ENCODE results near the gene PARP14.
"Not testable (repeated sequence)": the region's sequence is repeated elsewhere in the genome, so short reads cannot be mapped to it uniquely, and the experiment has no call there.

The PARP14 gene

DNA sequence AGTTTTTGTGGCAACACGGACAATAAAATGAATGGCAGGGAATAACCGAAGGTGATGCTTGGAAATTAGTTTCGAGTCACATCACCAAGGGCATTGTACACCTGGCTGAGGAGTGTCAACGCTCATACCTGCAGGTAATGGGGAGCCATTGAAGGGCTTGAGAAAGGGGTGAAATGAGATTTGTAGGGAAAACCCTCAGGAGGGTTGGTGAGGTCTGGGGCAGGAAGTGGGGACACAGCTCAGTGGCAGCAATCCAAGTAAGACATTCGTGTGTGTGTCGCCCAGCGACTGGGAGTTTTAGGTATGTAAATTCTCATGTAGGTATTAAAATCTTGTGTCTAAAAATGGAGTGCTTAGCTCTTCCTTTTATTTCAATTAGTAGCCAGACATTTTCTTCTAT lies 14.3 kb downstream of the PARP14 start:
- FAIRE-seq (peak; percentile 95), DNase-seq (ENCODE audit: insufficient read length) (no peak)
- TF ChIP-seq POLR2A (IDR thresholded peaks at IDR 0.05; ENCODE audit: low read depth, low read length) (peak; percentile 56), TAF1 (IDR thresholded peaks at IDR 0.05; ENCODE audit: borderline replicate concordance, low read depth, low read length) (no peak), POLR2AphosphoS5 (IDR thresholded peaks at IDR 0.05; ENCODE audit: low read depth, low read length) (peak; percentile 84)

DNA sequence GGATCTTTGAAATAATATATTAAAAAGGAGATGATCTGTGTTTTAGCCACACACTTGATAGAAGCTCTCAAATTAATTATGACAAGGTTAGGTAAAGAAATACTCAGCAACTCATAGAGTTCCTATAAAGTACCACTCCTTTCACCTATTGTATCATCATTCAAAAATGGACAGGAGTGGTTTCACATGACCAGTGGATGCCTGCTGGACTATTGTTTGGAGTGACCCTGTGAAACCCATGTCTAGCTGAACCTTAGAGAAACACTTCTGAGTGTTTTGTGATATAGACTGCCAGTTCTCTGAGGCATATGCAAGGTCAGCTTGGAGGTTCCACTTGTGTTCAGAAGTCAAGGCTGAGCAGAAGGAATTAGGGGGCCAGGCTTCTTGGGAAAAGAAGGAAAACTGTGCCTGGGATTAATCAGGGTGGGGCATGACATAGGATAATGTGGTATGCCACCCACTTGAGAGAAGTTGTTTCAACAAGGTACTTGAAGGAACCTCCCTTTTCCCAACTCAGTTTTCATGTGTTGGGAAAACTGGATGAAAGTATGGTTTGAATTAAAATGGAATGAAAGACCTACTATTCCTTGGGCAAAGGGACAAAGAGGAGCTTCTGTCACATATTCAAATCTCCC lies 15.4 kb downstream of the PARP14 start:
- no peak for DNase-seq (ENCODE audit: insufficient read length)
- no peak for TF ChIP-seq POLR2AphosphoS5 (IDR thresholded peaks at IDR 0.05; ENCODE audit: low read depth, low read length)
- TF ChIP-seq POLR2A (IDR thresholded peaks at IDR 0.05; ENCODE audit: low read depth, low read length), result peak; percentile 27; the same call in 1 of the 2 replicates
- peak; percentile 66 for FAIRE-seq

DNA sequence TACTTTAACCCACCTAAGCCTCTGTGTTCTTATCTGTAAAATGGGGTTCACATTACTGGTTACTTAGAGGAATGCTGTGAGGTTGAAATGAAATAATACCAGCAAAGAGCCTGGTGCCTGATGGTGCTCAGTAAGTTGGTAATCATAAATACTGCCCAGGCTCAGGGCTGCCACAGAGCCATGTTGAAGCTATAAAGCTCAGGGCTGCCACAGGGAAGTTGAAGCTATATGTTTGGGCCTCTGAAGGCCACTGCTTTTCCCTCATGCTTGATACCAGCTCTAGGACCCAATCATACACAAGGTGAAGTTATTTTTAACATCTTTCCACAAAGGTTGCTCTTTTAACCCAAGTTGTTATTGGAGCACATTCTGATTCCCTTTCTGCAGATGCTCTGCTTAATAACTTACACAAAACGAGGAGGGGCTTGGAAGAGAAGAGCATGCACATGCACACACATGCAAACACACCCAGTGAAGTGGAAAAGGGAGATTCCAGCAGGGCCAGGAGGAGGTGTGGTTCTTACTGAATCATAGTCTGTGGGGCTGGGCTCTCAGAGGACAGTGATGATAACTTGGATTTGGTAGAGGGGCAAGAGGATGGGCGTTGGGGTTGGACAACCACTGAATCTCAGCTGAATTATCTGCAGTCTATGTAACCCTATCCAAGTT lies 17.4 kb downstream of the PARP14 start:
- FAIRE-seq (peak; percentile 98), DNase-seq (ENCODE audit: insufficient read length) (no peak)
- TF ChIP-seq TAF1 (IDR thresholded peaks at IDR 0.05; ENCODE audit: borderline replicate concordance, low read depth, low read length), result no peak

DNA sequence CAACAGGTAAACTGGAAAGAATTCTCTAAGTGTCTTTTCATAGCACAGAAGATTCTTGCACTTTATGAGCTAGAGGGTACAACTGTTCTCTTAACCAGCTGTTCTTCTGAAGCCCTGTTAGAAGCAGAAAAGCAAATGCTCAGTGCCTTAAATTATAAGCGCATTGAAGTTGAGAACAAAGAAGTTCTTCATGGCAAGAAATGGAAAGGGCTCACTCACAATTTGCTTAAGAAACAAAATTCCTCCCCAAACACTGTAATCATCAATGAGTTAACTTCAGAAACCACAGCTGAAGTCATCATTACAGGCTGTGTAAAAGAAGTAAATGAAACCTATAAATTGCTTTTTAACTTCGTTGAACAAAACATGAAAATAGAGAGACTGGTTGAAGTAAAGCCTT lies 19.6 kb downstream of the PARP14 start:
- no peak for FAIRE-seq
- no peak for TF ChIP-seq POLR2AphosphoS5 (IDR thresholded peaks at IDR 0.05; ENCODE audit: low read depth, low read length)
- TF ChIP-seq POLR2A (IDR thresholded peaks at IDR 0.05; ENCODE audit: low read depth, low read length), result no peak
- no peak for TF ChIP-seq TAF1 (IDR thresholded peaks at IDR 0.05; ENCODE audit: borderline replicate concordance, low read depth, low read length)
- DNase-seq (ENCODE audit: insufficient read length), result no peak

DNA sequence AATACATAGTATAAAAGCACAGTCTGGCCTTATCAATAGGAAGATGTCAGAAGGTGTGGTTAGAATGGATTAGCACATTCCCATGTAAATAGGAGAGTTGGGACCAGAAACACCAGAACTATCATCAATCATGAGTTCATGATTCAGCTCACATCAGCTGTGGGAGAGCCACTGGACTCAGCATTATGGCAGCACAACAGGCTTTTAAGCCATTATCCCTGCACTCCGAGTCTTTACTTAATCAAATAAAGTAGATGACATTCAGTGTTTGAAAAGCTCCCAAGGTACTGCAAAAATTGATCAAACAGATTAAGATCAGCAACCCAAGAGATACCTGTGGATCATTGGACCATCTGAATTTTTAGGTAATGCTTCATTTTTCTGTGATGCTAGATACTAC lies 24.7 kb downstream of the PARP14 start:
- TF ChIP-seq POLR2AphosphoS5 (IDR thresholded peaks at IDR 0.05; ENCODE audit: low read depth, low read length), result 0 out of 2 replicates have a peak, but pooled peaks have one; percentile 27
- no peak for TF ChIP-seq TAF1 (IDR thresholded peaks at IDR 0.05; ENCODE audit: borderline replicate concordance, low read depth, low read length)
- 0 out of 2 replicates have a peak, but pooled peaks have one; percentile 17 for TF ChIP-seq POLR2A (IDR thresholded peaks at IDR 0.05; ENCODE audit: low read depth, low read length)
- no peak for FAIRE-seq

DNA sequence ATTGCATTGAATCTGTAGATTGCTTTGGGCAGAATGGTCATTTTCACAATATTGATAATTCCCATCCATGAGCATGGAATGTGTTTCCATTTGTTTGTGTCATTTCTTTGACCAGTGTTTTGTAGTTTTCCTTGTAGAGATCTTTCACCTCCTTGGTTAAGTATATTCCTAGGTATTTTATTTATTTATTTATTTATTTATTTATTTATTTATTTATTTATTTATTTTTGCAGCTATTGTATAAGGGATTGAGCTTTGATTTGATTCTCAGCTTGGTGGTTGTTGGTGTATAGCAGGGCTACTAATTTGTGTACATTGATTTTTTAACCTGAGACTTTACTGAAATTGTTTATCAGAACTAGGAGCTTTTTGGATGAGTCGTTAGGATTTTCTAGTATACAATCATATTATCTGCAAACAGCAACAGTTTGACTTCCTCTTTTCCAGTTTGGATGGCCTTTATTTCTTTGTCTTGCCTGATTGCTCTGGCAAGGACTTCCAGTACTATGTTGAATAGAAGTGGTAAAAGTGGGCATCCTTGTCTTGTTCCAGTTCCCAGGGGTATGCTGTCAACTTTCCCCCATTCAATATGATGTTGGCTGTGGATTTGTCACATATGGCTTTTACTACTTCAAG lies 30.1 kb downstream of the PARP14 start:
- FAIRE-seq; DNase-seq (ENCODE audit: insufficient read length): not testable (repeated sequence)

More for the DNA sequence above, 24.7 kb downstream of the PARP14 start:
- DNase-seq (ENCODE audit: insufficient read length), result no peak

DNA sequence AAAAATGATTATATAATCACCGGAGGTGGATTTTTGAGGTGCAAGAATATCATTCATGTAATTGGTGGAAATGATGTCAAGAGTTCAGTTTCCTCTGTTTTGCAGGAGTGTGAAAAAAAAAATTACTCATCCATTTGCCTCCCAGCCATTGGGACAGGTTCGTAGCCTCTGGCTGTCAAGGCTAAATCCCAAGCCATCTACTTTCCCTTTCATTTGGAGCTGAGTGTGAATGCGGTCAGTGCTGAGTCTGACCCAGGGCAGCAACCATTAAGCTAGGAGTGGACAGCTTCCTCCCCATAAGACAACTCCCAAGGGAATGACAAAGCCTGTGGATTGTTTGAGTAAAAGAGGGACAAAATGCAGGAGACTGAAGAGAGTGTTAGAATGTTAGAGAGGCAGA lies 33.6 kb downstream of the PARP14 start:
- FAIRE-seq, result no peak
- DNase-seq (ENCODE audit: insufficient read length), result no peak
- TF ChIP-seq POLR2A (IDR thresholded peaks at IDR 0.05; ENCODE audit: low read depth, low read length), result no peak

DNA sequence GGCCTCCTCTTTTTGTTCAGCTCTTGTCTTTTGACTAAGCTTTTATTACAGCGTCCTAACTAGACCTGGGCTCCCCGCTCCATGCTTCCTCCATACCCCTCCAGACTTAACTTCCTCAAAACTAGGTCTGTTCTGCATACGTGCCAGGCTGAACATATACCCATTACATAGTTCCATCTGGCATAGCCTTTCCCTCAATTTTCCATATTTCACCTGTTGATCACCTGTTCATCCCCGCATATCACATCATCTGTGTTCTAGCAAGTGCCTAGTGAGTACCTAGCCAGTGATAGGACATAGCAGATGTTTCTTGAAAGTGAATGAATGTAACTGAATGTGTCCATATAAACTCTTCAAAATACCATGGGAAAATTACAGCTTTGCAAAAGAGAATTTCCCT lies 36.0 kb downstream of the PARP14 start:
- no peak for TF ChIP-seq POLR2AphosphoS5 (IDR thresholded peaks at IDR 0.05; ENCODE audit: low read depth, low read length)
- no peak for FAIRE-seq
- no peak for DNase-seq (ENCODE audit: insufficient read length)

DNA sequence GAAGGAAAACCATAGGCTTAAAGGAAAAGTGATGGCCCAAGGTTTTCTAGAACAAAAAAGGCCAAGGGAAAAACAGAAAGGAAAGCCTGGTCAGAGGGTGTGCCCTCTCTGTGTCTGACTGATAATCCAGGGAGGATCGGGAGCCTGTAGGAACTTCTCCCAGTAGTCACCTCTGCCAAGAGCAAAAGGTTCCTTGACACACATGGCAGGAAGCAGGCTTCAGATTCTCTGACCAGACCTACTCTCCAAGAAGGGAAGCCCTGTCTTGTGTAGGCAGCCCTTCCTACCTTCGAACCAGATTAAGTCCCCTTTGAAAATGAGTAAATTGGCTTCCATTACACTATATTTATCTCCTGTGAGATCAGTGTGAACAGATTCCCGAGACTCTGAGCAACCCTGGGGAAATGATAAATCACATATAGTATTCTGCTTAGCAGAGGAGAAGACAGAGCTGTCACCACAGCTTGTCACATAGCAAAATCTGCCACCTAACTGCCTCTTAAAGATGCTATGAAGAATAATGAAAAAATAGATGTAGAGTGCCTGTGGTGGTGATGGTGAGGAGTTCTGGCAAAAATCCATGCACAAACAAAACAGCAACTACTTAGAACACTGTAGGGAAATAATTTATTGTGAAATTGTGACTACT lies 38.8 kb downstream of the PARP14 start:
- TF ChIP-seq POLR2AphosphoS5 (IDR thresholded peaks at IDR 0.05; ENCODE audit: low read depth, low read length) (no peak), POLR2A (IDR thresholded peaks at IDR 0.05; ENCODE audit: low read depth, low read length) (no peak), TAF1 (IDR thresholded peaks at IDR 0.05; ENCODE audit: borderline replicate concordance, low read depth, low read length) (no peak)
- no peak for DNase-seq (ENCODE audit: insufficient read length)
- FAIRE-seq, result no peak

DNA sequence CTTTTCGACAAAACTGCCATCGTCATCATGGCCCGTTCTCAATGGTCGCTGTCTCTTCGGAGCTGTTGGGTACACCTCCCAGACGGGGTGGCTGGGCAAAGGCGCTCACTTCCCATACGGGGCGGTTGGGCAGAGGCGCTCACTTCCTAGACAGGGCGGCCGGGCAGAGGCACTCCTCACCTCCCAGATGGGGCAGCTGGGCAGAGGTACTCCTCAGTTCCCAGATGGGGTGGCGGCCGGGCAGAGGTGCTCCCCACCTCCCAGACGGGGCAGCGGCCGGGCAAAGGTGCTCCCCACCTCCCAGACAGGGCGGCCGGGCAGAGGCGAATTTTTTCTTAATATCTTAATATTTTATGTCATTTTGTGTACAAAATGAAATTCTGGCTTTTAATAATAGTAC lies 44.5 kb downstream of the PARP14 start:
- DNase-seq (ENCODE audit: insufficient read length) (no peak), FAIRE-seq (no peak)
- no peak for TF ChIP-seq TAF1 (IDR thresholded peaks at IDR 0.05; ENCODE audit: borderline replicate concordance, low read depth, low read length)

DNA sequence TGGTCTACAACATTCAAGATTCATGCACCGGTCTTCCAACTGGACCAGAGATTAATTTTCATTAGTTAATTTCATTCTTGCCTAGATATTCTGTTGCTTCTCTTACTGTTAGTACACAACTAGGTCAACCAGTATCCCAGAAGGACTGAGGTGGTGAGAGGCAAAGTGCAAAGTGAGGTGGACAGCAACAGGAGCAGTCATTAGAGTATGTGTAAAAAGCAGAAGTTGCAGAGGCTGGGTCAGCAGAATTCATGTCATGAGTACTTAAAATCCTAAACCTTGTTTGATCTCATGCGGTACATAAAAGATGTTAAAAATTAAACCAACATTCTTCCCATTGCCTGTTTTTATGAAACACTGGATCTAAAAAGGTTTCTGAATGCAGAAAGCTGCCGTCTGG lies 46.7 kb downstream of the PARP14 start:
- DNase-seq (ENCODE audit: insufficient read length) (no peak), FAIRE-seq (no peak)
- TF ChIP-seq POLR2AphosphoS5 (IDR thresholded peaks at IDR 0.05; ENCODE audit: low read depth, low read length) (no peak), TAF1 (IDR thresholded peaks at IDR 0.05; ENCODE audit: borderline replicate concordance, low read depth, low read length) (no peak), POLR2A (IDR thresholded peaks at IDR 0.05; ENCODE audit: low read depth, low read length) (no peak)

DNA sequence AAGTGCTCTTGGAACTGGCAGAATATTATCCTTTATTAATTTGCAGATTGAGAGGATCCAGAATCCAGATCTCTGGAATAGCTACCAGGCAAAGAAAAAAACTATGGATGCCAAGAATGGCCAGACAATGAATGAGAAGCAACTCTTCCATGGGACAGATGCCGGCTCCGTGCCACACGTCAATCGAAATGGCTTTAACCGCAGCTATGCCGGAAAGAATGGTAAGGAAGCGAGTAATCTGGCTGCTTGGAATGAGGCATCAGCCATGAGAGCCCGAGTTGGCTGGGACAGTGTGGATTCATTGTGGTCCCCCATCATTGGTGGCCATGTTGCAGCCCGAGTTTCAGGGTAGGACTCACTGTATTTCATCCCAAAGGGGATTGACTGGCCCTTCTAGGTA lies 47.1 kb downstream of the PARP14 start:
- no peak for TF ChIP-seq POLR2A (IDR thresholded peaks at IDR 0.05; ENCODE audit: low read depth, low read length)
- TF ChIP-seq TAF1 (IDR thresholded peaks at IDR 0.05; ENCODE audit: borderline replicate concordance, low read depth, low read length), result no peak
- TF ChIP-seq POLR2AphosphoS5 (IDR thresholded peaks at IDR 0.05; ENCODE audit: low read depth, low read length), result no peak
- DNase-seq (ENCODE audit: insufficient read length), result no peak
- FAIRE-seq, result no peak

Measured in GM12892 (cell line).